Measurements from ENCODE around the gene ZNF771. TPM values are rescaled to one million over a fixed set of nuclear protein-coding genes. Genes with fewer than 3 reads are reported as not detected.
A peak's percentile ranks its signal among the peaks of the same experiment; 100 is the strongest.

Gene ZNF771
- total and polyA plus RNA-seq, 9 of the 15 experiments (the other 6 are each of a cell fraction or from before 2014, with no cell fraction given) = 1.5 to 12.6 (median 4.4) TPM

DNA sequence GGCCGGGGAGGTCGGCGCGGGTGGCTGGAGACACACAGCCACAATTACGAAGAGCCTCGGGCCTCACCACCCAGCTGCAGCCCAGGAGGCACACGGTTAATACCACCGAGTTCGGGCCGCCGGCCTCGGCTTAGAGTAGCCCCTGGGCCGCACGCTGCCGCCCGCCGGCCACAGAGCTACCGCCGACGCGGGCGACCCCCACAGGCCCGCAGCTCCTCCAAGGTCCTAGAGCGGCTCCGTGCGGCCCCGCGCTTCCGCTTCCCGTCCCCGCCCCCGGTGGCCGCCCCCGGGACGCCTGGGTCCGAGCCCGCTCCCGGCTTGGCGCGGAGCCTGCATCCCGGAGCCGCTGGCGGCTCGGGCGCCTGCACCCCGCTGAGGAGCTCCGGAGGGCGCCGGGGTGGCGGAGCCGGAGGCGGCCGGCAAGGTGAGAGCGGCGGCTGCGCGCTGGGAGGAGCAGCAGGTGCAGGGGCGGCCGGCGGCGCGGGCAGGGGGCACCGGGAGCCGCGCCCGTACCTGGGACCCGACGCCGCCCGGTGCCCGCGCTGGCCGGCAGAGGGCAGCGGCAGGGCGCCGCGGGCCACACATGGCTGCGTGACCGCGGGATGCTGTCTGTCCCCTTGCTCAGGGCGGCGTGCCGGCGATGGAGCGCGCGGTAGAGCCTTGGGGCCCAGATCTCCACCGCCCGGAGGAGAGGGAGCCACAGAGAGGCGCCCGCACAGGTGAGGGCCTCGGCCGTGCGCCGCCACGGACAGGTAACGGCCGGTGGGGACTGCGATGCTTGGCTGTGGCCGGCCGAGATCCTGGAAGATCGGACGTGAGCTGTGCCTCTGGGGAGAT, 12.0 kb upstream of the ZNF771 start, which contains the start of gene ZNF48 (continued):
- TF ChIP-seq HNRNPK (IDR thresholded peaks at IDR 0.05; ENCODE audit: low read depth, low read length, poor library complexity, severe bottlenecking) (peak; percentile 15), YY1 (IDR thresholded peaks at IDR 0.05; ENCODE audit: borderline replicate concordance in 1 of 3, control insufficient read depth in 1 of 3, extremely low read depth in 1 of 3, insufficient read depth in 3 of 3, insufficient read length in 1 of 3, insufficient replicate concordance in 2 of 3, low read depth in 1 of 3, low read length in 2 of 3) (peak in 2 of 3 experiments; percentile 44 to 57), TBP (optimal IDR thresholded peaks at IDR 0.05; ENCODE audit: low read depth, low read length) (peak; percentile 50), JUND (IDR thresholded peaks at IDR 0.05; ENCODE audit: borderline replicate concordance, low read depth, low read length) (peak; percentile 48; the same call in 1 of the 2 replicates), JUND (tag; IDR thresholded peaks at IDR 0.05; ENCODE audit: borderline replicate concordance, low read depth, low read length) (no peak; the same call in 2 of the 3 replicates), BCOR (IDR thresholded peaks at IDR 0.05) (no peak), SAFB (IDR thresholded peaks at IDR 0.05; ENCODE audit: borderline replicate concordance, low read depth, low read length) (no peak; the same call in 1 of the 2 replicates), ZNF79 (CRISPR knock-in tag; IDR thresholded peaks at IDR 0.05; ENCODE audit: low read depth) (no peak), OTX1 (CRISPR knock-in tag; IDR thresholded peaks at IDR 0.05) (no peak), ZNF764 (CRISPR knock-in tag; IDR thresholded peaks at IDR 0.05; ENCODE audit: low read depth) (no peak), ZKSCAN8 (CRISPR knock-in tag; IDR thresholded peaks at IDR 0.05) (no peak), ELF2 (CRISPR knock-in tag; IDR thresholded peaks at IDR 0.05) (peak; percentile 96), BRD9 (IDR thresholded peaks at IDR 0.05; ENCODE audit: low read depth, partially characterized antibody) (no peak), MTA2 (IDR thresholded peaks at IDR 0.05; ENCODE audit: low read depth) (no peak), DMBX1 (CRISPR knock-in tag; IDR thresholded peaks at IDR 0.05; ENCODE audit: borderline replicate concordance) (no peak), CXXC5 (CRISPR knock-in tag; IDR thresholded peaks at IDR 0.05) (peak; percentile 95), PPARD (CRISPR knock-in tag; IDR thresholded peaks at IDR 0.05) (no peak), BMI1 (IDR thresholded peaks at IDR 0.05; ENCODE audit: low read length) (no peak), NFRKB (IDR thresholded peaks at IDR 0.05; ENCODE audit: low read depth) (no peak), KDM5B (IDR thresholded peaks at IDR 0.05; ENCODE audit: insufficient replicate concordance, low read depth, low read length) (peak; percentile 22), POLR2B (IDR thresholded peaks at IDR 0.05; ENCODE audit: low read depth, partially characterized antibody) (peak; percentile 15)
- TF ChIP-seq, protein P1, sequence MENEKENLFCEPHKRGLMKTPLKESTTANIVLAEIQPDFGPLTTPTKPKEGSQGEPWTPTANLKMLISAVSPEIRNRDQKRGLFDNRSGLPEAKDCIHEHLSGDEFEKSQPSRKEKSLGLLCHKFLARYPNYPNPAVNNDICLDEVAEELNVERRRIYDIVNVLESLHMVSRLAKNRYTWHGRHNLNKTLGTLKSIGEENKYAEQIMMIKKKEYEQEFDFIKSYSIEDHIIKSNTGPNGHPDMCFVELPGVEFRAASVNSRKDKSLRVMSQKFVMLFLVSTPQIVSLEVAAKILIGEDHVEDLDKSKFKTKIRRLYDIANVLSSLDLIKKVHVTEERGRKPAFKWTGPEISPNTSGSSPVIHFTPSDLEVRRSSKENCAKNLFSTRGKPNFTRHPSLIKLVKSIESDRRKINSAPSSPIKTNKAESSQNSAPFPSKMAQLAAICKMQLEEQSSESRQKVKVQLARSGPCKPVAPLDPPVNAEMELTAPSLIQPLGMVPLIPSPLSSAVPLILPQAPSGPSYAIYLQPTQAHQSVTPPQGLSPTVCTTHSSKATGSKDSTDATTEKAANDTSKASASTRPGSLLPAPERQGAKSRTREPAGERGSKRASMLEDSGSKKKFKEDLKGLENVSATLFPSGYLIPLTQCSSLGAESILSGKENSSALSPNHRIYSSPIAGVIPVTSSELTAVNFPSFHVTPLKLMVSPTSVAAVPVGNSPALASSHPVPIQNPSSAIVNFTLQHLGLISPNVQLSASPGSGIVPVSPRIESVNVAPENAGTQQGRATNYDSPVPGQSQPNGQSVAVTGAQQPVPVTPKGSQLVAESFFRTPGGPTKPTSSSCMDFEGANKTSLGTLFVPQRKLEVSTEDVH (IDR thresholded peaks at IDR 0.05; ENCODE audit: low read depth, partially characterized antibody) = peak; percentile 57
- TF ChIP-seq, protein P2, sequence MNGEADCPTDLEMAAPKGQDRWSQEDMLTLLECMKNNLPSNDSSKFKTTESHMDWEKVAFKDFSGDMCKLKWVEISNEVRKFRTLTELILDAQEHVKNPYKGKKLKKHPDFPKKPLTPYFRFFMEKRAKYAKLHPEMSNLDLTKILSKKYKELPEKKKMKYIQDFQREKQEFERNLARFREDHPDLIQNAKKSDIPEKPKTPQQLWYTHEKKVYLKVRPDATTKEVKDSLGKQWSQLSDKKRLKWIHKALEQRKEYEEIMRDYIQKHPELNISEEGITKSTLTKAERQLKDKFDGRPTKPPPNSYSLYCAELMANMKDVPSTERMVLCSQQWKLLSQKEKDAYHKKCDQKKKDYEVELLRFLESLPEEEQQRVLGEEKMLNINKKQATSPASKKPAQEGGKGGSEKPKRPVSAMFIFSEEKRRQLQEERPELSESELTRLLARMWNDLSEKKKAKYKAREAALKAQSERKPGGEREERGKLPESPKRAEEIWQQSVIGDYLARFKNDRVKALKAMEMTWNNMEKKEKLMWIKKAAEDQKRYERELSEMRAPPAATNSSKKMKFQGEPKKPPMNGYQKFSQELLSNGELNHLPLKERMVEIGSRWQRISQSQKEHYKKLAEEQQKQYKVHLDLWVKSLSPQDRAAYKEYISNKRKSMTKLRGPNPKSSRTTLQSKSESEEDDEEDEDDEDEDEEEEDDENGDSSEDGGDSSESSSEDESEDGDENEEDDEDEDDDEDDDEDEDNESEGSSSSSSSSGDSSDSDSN (IDR thresholded peaks at IDR 0.05; ENCODE audit: borderline replicate concordance in 1 of 2, low read depth in 2 of 2, low read length in 2 of 2) = peak; percentile 53 to 80; a peak in 1 of 4 replicates

Measured in K562 (cell line).